Measurements from ENCODE around the gene DNAH9. TPM values are rescaled to one million over a fixed set of nuclear protein-coding genes. Genes with fewer than 3 reads are reported as not detected.

The DNAH9 gene
- total RNA-seq: 0.44 TPM

GRCh38 chr17:11598274-11599221, at the start of gene DNAH9:
Gene DNAH9 (plus strand): TSS chr17:11598470. CDS start chr17:11598499, 29 bp downstream.
- ATAC-seq: peak; percentile 100

DNA sequence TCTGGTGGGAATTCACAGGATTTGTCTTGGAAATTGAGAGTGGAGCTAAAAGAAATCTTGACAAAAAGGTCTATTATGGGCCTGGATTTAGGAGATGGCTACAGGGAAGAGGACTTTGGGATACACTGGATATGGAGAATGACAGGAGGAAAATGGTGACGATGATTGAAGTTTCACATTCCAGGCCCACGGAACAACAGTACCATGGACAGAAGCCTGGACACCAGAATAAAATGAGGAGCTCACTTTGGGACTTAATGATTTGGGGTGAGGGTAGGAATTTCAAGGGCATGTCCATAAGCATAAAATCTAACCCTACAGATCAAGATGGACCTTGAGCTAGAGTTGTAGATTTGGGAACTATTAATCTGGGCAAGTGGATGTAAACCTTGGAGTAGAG, 47.8 kb upstream of the DNAH9 start:
- no peak for ATAC-seq

DNA sequence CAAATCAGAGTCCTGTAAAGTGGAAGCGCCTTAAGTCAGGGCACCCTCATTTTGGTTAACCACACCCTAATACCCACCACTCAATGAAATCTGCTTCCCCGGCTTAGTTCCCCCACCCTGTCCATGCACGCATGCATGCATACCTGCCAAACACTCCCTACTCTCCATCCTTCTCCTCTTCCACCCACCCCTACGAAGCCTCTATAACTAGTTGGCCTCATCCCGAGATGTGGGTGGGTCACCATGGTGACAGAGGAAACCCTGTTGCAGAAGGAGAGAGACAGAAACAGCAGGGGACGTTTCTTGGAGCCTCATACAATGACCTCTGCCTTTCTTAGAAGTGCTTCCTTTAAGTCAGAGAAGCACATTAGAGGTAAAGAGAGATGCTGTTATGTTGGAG, 46.8 kb upstream of the DNAH9 start:
- ATAC-seq: no peak

DNA sequence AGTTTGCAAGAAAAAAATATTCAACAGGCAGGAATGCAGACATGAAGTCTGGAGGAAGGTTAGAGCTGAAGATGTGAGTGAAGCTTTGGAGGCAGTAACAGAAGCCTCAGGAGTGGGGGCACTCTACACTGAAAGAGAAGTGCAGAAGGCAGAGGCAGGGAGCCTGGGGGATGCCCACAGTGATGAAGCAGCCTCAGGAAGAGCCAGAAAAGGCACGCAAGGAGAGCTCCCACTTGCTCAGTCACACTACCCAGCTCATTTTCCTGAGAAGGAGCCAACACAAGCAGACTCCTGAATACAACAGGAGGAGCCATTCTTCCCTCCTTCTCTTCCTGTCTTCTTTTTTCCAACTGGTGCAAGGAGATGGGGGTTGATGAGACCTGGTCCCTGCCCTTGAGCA, 45.1 kb upstream of the DNAH9 start:
- ATAC-seq: no peak

GRCh38 chr17:11554042-11554441, 44.2 kb upstream of the DNAH9 start:
- ATAC-seq: no peak

GRCh38 chr17:11554542-11554941, 43.7 kb upstream of the DNAH9 start:
- no peak for ATAC-seq

GRCh38 chr17:11555530-11555929, 42.7 kb upstream of the DNAH9 start:
- ATAC-seq: no peak

DNA sequence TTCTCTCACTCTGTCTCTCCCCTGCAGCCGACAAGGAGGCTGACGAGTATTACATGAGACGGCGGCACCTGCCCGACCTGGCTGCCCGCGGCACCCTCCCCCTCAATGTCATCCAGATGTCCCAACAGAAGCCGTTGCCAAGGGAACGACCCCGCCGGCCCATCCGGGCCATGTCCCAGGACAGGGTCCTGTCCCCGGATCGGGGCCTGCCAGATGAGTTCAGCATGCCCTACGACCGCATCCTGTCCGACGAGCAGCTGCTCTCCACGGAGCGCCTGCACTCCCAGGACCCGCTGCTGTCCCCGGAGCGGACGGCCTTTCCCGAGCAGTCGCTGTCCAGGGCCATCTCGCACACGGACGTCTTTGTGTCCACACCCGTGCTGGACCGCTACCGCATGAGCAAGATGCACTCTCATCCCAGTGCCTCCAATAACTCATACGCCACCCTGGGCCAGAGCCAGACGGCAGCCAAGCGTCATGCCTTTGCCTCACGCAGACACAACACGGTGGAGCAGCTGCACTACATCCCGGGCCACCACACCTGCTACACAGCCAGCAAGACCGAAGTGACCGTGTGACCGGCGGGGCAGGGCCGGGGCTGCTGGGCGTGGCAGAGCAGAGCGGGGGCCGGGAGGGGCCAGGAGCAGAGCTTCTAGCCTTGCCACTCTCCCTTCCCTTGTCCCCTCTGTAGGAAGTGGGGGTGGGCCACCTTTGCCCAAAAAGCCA, 40.4 kb upstream of the DNAH9 start:
- ATAC-seq: peak; percentile 15

DNA sequence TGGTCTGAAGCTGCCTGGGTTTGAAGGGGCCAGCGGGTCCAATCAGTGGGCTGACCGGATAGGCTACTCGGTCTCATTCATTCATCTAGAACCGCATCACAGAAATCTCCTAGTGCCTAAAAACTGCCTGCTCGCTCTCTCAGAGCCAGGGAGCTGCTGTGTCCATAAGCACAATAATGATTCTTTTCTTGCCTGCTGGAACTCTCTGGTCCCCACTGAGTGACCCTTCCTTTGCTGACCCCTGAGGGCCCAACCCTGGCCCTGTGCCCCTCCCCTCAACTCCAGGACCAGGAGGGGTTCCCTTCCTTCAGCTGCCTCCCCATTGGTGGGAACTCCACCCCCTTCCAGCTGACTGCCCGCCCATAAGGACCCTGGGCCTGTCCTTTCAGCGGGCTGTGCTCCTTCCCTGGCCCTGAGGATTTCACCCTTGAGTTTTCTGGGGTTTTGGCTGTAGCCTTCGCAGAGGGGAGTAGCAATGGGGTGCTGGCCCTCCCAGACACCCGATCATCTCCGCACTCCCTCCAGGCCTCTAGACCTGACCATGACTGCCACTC, 39.5 kb upstream of the DNAH9 start:
- no peak for ATAC-seq

- no peak for ATAC-seq
These were observed 38.7 kb upstream of the DNAH9 start for GRCh38 chr17:11559601-11560000.

GRCh38 chr17:11561281-11561680, 37.0 kb upstream of the DNAH9 start:
- ATAC-seq: peak; percentile 22

- no peak for ATAC-seq
These were observed 36.6 kb upstream of the DNAH9 start for GRCh38 chr17:11561702-11562101.

DNA sequence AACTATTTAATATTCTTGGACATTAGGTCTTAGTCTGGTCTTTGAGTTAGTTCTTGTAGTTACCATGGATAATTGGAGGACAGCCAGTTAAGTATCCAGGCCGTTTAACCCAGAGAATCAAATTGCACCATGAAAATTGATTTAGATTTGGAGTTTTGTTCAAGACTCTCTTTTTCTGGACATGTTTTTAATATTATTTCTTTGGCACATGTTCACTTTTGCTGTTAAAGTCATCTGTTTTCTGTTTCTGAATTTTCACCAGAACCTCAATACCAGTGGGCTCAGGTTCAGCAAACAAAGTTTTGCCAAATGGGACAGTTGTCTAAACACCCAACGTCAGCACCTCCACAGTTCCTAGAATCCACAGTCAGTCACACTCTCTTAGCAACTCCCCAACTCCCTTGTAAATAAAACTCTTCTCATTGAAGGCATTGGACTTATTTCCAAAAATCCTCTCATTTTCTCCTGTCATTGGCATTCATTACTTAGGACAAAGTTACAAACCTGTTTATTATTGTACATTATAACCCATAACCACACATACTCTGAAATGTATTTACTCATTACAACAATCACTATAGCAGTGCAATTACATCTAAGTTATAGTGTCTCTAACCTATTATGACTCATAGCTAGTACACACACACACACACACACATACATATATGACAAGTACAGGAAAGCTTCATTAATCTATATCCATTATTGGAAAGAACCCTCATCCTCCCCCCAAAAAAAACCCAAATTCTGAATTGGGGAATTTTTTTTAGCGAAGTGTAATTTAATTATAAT, 33.5 kb upstream of the DNAH9 start:
- ATAC-seq: no peak

GRCh38 chr17:11565591-11565990, 32.7 kb upstream of the DNAH9 start:
- no peak for ATAC-seq

DNA sequence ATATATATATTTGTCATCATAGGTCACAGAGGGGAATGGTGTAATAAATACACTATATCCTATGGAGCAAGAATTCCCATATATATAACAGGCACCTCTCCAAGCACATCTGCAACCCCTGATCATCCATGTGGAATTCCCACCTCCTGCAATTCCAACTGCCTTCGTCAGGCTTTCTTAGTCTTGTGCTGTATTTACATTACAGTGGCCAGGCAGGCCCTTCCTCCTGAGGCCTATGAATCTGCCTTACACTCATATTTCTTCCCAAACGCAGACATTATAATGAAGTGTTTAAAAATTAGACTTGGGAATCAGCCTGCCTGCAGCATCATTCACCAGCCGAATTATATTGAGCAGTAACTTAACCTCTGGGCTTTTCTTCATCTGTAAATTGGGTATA, 19.3 kb upstream of the DNAH9 start:
- ATAC-seq: no peak

DNA sequence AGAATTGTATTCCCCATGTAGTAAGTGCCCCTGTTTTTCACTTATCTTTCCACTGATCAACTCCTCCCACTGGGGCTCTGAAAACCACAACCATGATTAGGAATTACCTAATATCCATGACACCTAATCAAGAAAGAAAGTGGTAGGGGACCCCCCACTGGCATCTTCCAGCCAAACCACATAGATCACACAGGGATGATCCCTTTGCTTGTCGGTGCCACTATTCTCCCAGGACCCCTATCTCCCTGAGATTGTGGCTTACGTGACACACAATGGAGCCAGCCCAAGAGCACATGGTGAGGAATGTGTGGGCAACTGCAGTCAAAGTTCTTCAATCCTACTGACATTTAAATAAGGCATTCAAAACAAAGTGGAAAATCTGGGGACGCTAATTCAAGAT, 17.6 kb upstream of the DNAH9 start:
- ATAC-seq: no peak

- no peak for ATAC-seq
These were observed 16.1 kb upstream of the DNAH9 start for GRCh38 chr17:11582217-11582616.

DNA sequence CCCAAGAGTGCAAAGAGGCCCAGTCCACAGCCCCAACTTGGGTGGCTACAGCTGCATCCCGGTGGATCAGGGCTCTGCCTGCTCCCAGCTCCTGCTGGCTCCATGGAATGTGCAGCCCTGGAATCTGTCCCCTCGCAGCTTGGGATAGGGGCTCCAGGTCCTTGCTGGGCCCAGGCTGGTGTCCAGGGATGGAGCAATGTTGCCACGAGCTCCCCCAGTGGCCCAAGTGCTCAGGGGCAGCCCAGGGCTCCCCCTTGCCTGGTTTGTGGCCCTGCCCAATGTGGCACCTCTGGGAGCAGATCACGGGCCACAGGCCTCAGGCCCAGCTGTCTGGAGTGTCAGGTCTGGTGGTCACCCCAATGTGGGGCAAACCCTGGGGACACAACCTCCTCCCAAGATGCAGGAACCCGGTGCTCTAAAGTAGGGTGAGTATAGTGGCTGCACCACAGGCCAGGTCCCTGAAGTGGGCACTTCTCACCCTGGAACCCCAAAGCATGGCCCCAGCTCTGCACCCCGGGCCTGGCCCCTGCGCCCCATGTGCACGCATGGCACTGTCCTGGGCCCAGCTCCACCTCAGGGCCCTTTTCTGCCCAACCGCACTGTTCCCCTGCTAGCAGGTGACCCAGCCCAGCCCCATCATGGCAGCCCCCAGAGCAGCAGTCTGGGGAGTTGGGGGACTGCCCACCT, 14.8 kb upstream of the DNAH9 start:
- no peak for ATAC-seq

DNA sequence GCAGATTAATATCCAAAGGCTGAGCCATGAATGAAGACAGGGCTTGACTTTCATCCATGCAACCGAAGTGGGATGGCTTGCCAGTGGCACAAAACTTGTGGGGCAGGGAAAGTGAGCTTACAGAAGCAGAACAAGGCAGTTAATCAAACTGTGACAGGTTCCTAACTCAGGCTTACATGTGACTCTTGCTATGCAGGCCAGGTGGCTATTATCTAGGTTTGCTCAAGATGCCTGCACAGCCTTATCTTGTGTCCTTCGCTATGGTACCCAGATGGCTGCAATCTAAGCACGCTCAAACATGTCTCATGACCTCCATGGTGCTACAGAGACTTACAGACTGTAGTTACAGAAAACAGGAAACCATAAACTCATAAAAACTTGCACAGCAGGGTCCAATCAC, 8.6 kb upstream of the DNAH9 start:
- ATAC-seq: no peak

- no peak for ATAC-seq
These were observed 3.4 kb downstream of the DNAH9 start for GRCh38 chr17:11601661-11602060.

DNA sequence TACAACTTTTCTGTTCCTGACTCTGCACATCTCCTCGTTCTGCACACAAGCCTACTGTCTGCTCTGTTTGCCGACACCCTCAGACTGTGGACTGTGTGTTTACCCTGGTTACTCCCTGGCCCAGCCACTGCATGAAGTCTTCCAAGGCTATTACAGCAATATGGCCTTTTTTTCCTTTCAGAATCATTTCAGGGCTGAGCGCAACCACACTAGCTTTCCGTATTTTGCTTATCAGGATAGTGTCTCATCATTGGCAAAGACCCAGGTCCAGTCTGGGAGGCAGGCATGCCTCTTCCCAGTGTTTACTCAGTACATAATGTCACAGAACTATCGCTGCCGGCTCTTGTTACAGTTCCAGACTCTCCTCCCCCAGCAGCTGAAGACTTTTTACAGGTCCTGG, 10.1 kb downstream of the DNAH9 start:
- no peak for ATAC-seq

- no peak for ATAC-seq
These were observed 12.8 kb downstream of the DNAH9 start for GRCh38 chr17:11610999-11611566.

Data from esophagus mucosa (tissue), 1 donor.